ENCODE data around the gene ALMS1. TPM values are rescaled to one million over a fixed set of nuclear protein-coding genes. Genes with fewer than 3 reads are reported as not detected.

The ALMS1 gene
- total and polyA plus RNA-seq, 3 donors from 2014 or later = 73.5 to 201 (median 128) TPM

DNA sequence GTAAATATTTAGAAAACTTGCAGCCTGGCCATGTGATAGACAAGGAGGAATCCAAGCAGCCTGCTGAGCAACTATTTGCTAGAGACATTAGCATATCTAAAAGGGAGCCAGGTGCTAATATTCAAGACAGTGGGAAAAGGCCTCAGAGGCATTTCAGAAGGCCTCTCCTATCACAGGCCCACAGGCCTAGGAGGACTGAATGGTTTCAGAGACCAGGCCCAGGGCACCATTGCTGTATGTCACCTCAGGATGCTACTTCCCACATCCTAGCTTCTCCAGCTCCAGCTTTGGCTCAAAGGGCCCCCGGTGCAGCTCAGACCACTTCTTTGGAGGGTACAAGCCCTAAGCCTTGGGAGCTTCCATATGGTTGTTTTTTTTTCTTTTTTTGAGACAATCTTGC, 252.8 kb downstream of the ALMS1 start:
- intact Hi-C loops (cut with DNase I; ENCODE audit: low total_unique reads) = no loop called here
- no peak for DNase-seq
- Histone ChIP-seq H3K4me3 (no peak overlapping the region), H3K4me1 (peaks cover 3% of the 10 kb centered on the region), H3K36me3 (ENCODE audit: low read depth, missing control alignments) (no peaks in the 10 kb centered on the region), H3K27ac (no peak overlapping the region), H3K9me3 (no peaks in the 10 kb centered on the region), H3K27me3 (no peaks in the 10 kb centered on the region)
- TF ChIP-seq, protein P1, sequence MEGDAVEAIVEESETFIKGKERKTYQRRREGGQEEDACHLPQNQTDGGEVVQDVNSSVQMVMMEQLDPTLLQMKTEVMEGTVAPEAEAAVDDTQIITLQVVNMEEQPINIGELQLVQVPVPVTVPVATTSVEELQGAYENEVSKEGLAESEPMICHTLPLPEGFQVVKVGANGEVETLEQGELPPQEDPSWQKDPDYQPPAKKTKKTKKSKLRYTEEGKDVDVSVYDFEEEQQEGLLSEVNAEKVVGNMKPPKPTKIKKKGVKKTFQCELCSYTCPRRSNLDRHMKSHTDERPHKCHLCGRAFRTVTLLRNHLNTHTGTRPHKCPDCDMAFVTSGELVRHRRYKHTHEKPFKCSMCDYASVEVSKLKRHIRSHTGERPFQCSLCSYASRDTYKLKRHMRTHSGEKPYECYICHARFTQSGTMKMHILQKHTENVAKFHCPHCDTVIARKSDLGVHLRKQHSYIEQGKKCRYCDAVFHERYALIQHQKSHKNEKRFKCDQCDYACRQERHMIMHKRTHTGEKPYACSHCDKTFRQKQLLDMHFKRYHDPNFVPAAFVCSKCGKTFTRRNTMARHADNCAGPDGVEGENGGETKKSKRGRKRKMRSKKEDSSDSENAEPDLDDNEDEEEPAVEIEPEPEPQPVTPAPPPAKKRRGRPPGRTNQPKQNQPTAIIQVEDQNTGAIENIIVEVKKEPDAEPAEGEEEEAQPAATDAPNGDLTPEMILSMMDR (IDR thresholded peaks at IDR 0.05) = no peak
- TF ChIP-seq POLR2A (IDR thresholded peaks at IDR 0.05) = no peak
- 86 to 100% methylated on average over 1 of the region's 1 CpG for WGBS, 2 donors

DNA sequence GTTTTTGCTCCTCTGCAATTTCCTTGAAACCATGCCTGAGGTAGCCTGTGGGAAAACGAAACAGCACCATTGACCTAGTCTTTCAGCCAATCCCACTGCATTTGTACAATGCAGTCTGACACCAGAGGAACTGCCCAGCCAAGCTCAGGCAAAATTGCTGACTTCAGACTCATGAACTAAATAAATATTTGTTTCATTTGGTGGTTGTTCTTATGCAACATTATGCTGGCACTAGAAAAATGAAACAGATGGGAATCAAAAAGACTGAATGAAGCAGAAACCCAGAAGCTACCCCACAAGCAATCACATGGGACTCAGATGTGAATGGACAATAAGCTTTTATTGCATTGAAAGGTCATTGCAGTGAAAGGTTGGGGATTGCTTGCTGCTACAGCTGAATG, 254.9 kb downstream of the ALMS1 start:
- H3K4me1 ChIP-seq = peaks cover 5% of the 10 kb centered on the region
- no peaks in the 10 kb centered on the region for H3K9me3 ChIP-seq
- WGBS, 2 donors = 19 to 33% methylated on average over 1 of the region's 1 CpG
- H3K27ac ChIP-seq = no peak overlapping the region
- H3K36me3 ChIP-seq (ENCODE audit: low read depth, missing control alignments) = no peaks in the 10 kb centered on the region
- intact Hi-C loops (cut with DNase I; ENCODE audit: low total_unique reads) = no loop called here
- no peak for DNase-seq
- H3K4me3 ChIP-seq = no peak overlapping the region
- H3K27me3 ChIP-seq = no peaks in the 10 kb centered on the region
- no peak for TF ChIP-seq POLR2A (IDR thresholded peaks at IDR 0.05)
- TF ChIP-seq, protein P1 (IDR thresholded peaks at IDR 0.05) = no peak

DNA sequence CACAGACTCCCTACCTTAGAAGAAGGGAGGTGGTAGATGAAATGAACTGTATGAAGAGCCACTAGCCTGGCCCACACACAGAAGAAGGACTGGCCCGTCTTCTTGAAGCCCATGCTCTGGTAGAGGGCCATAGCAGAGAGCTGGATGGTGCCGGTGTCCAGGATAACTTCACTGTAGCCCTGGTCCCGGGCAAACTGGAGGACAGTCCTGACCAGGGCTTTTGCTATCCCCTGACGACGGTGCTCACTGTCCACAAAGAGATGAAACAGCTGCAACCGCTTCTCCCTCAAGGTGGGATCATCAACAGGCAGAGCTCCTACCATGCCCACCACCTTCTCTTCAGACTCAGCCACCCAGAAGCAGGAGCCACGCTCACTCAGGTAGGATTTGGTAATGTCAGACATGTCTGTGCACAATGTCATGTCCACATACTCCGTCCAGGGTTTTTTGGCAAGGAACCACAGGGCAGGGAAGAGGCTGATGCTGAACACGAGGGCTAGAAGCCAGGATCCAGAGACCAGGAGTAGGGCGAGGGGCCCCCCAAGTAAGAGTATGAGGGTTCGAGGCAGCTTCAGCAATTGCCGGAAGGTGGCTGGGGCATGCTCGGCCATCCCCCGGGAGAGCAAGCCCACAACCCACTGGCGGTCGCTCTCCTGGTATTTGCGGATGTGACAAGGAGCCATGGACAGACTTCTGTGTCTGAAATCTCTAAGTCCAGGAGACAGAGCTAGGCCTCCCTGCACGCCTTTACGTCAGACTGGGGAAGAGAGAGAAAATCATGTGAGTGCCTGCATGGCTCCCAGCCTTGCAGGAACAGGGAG, 255.5 kb downstream of the ALMS1 start:
- WGBS, 2 donors = 81 to 83% methylated on average over 14 to 19 of the region's 19 CpGs
- no peak for DNase-seq

DNA sequence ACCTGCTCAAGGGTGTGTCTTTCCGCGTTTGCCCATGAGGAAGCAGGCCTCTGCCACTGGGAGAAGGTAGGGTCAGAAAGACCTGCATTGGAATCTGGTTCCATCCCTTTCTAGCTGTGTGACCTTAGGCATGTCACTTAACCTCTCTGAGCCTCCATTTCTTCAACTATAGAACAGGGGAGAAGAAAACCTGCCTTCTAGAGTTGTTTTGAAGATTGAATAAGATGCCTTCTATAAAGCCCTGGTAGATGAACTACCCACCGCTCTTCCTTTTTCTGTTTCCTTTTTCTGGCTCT, 256.1 kb downstream of the ALMS1 start:
- Histone ChIP-seq H3K27ac (no peak overlapping the region), H3K9me3 (no peaks in the 10 kb centered on the region), H3K4me3 (no peak overlapping the region), H3K4me1 (peaks cover 5% of the 10 kb centered on the region), H3K36me3 (ENCODE audit: low read depth, missing control alignments) (no peaks in the 10 kb centered on the region), H3K27me3 (no peaks in the 10 kb centered on the region)
- DNase-seq = no peak
- WGBS, 2 donors = 80 to 81% methylated on average over 3 of the region's 3 CpGs
- intact Hi-C loops (cut with DNase I; ENCODE audit: low total_unique reads) = no loop called here
- TF ChIP-seq, protein P1 (IDR thresholded peaks at IDR 0.05) = no peak
- no peak for TF ChIP-seq POLR2A (IDR thresholded peaks at IDR 0.05)

More for the DNA sequence above, 255.5 kb downstream of the ALMS1 start:
- H3K9me3 ChIP-seq = no peaks in the 10 kb centered on the region
- no peaks in the 10 kb centered on the region for H3K36me3 ChIP-seq (ENCODE audit: low read depth, missing control alignments)
- TF ChIP-seq, protein P1 (IDR thresholded peaks at IDR 0.05) = no peak
- TF ChIP-seq POLR2A (IDR thresholded peaks at IDR 0.05) = no peak
- no peak overlapping the region for H3K27ac ChIP-seq
- no peaks in the 10 kb centered on the region for H3K27me3 ChIP-seq
- peaks cover 5% of the 10 kb centered on the region for H3K4me1 ChIP-seq
- H3K4me3 ChIP-seq = no peak overlapping the region
- intact Hi-C loops (cut with DNase I; ENCODE audit: low total_unique reads) = no loop called here
